MCF 10A (cell line): ENCODE measurements around the gene ECD. TPM values are rescaled to one million over a fixed set of nuclear protein-coding genes. Genes with fewer than 3 reads are reported as not detected.

Source experiments
- BruUV-seq: library from RNA; stranded (reverse); fragments of 400-500 nt; replicated peaks from 2 replicates; lab custom pipeline; 2021; lab: Mats Ljungman, UMichigan
- CTCF ChIA-PET: fragments of 300-600 bp; sonication (Branson Sonifier 250); formaldehyde crosslinking; extraction: SDS; loops from one replicate; lab custom pipeline; 2021; ENCODE audit warnings: antibody characterized with exemption, inconsistent platforms; lab: Yijun Ruan, JAX
- POLR2A ChIA-PET: fragments of 300-600, 350-650 bp; sonication (Branson Sonifier 250); formaldehyde crosslinking; extraction: SDS; loops from one replicate; lab custom pipeline; 2020; ENCODE audit warnings: antibody characterized with exemption, inconsistent platforms; lab: Yijun Ruan, JAX
- DNase-seq: peaks from one replicate; pipeline ENCODE4 v3.0.0-alpha.2; 2018; ENCODE audit not compliant: unreplicated experiment
- H3K27ac Mint-ChIP-seq: one replicate; pipeline ENCODE4 v1.8.0; 2022; ENCODE audit warnings: mild to moderate bottlenecking, low read depth, mixed read lengths; ENCODE audit not compliant: unreplicated experiment
- H3K27me3 Mint-ChIP-seq: one replicate; pipeline ENCODE4 v1.8.0; 2022; ENCODE audit warnings: mixed read lengths; ENCODE audit not compliant: insufficient read depth, unreplicated experiment
- H3K36me3 Mint-ChIP-seq: one replicate; pipeline ENCODE4 v1.8.0; 2022; ENCODE audit warnings: mild to moderate bottlenecking, moderate library complexity, mixed read lengths; ENCODE audit not compliant: insufficient read depth, unreplicated experiment
- H3K4me1 Mint-ChIP-seq: one replicate; pipeline ENCODE4 v1.8.0; 2022; ENCODE audit warnings: mixed read lengths; ENCODE audit not compliant: insufficient read depth, unreplicated experiment
- H3K4me3 Mint-ChIP-seq: one replicate; pipeline ENCODE4 v1.8.0; 2022; ENCODE audit warnings: mild to moderate bottlenecking, moderate library complexity, mixed read lengths; ENCODE audit not compliant: unreplicated experiment
- H3K9me3 Mint-ChIP-seq: one replicate; pipeline ENCODE4 v1.8.0; 2022; ENCODE audit warnings: mixed read lengths; ENCODE audit not compliant: unreplicated experiment
- CTCF ChIP-seq: fragments of 200-600 bp; IDR thresholded peaks from one replicate; pipeline ENCODE4 v1.8.0; 2022; ENCODE audit warnings: antibody characterized with exemption, mild to moderate bottlenecking; ENCODE audit not compliant: unreplicated experiment
- intact Hi-C: fragments of 100-400 bp; cut with micrococcal nuclease; formaldehyde crosslinking; loops from 2 replicates; pipeline ENCODE4 v1.14.1; 2022
- total RNA-seq: library from RNA; stranded (reverse); gene quantifications from 2 replicates; pipeline ENCODE4 v1.2.3, GENCODE V29; 2022

Gene ECD
- total RNA-seq, 1 experiment from 2014 or later = 29.9 TPM

GRCh38 chr10:73210395-73211105, 42.7 kb upstream of the ECD start:
- no peak for DNase-seq
- peaks cover 7% of the 10 kb centered on the region for H3K9me3 Mint-ChIP-seq
- H3K27ac Mint-ChIP-seq = no peak overlapping the region
- intact Hi-C loops = no loop called here
- H3K27me3 Mint-ChIP-seq = no peaks in the 10 kb centered on the region
- TF ChIP-seq CTCF = no peak
- POLR2A ChIA-PET = interaction anchor here (0.5 to 0.9 kb wide), 3 partner anchors 38 to 164 kb away, joined by 3 read pairs; no protein-coding TSS in a partner anchor
- no TSS peak for BruUV-seq
- H3K4me1 Mint-ChIP-seq = no peaks in the 10 kb centered on the region
- peaks cover 23% of the 10 kb centered on the region for H3K36me3 Mint-ChIP-seq
- H3K4me3 Mint-ChIP-seq = no peak overlapping the region
- CTCF ChIA-PET = interaction anchor here (0.9 kb wide), 1 partner anchor 15 kb away, joined by 3 read pairs; no protein-coding TSS in a partner anchor

GRCh38 chr10:73209705-73210104, 41.9 kb upstream of the ECD start:
- CTCF ChIA-PET = no interaction called here
- Mint-ChIP-seq H3K36me3 (peaks cover 23% of the 10 kb centered on the region), H3K27me3 (no peaks in the 10 kb centered on the region), H3K27ac (no peak overlapping the region), H3K9me3 (peaks cover 8% of the 10 kb centered on the region), H3K4me1 (no peaks in the 10 kb centered on the region), H3K4me3 (no peak overlapping the region)
- POLR2A ChIA-PET = interaction anchor here (0.5 to 0.9 kb wide), 3 partner anchors 39 to 165 kb away, joined by 3 read pairs; no protein-coding TSS in a partner anchor
- no peak for TF ChIP-seq CTCF
- intact Hi-C loops = no loop called here
- BruUV-seq = no TSS peak
- peak; percentile 7 for DNase-seq

GRCh38 chr10:73207883-73208282, 40.1 kb upstream of the ECD start:
- Mint-ChIP-seq H3K27ac (no peak overlapping the region), H3K4me1 (no peaks in the 10 kb centered on the region), H3K27me3 (no peaks in the 10 kb centered on the region), H3K4me3 (no peak overlapping the region), H3K9me3 (peaks cover 8% of the 10 kb centered on the region), H3K36me3 (peaks cover 19% of the 10 kb centered on the region)
- intact Hi-C loops = no loop called here
- no peak for TF ChIP-seq CTCF
- ChIA-PET POLR2A (no interaction called here), CTCF (no interaction called here)
- no TSS peak for BruUV-seq
- DNase-seq = no peak

GRCh38 chr10:73206385-73206784, 38.6 kb upstream of the ECD start:
- no peaks in the 10 kb centered on the region for H3K27me3 Mint-ChIP-seq
- no peak for TF ChIP-seq CTCF
- DNase-seq = no peak
- peaks cover 8% of the 10 kb centered on the region for H3K9me3 Mint-ChIP-seq
- H3K36me3 Mint-ChIP-seq = peaks cover 20% of the 10 kb centered on the region
- H3K27ac Mint-ChIP-seq = no peak overlapping the region
- no TSS peak for BruUV-seq
- intact Hi-C loops = no loop called here
- H3K4me1 Mint-ChIP-seq = no peaks in the 10 kb centered on the region
- no peak overlapping the region for H3K4me3 Mint-ChIP-seq
- ChIA-PET CTCF (no interaction called here), POLR2A (no interaction called here)
